Smooth muscle cell (in vitro differentiated cells): ENCODE data around the gene GALNTL6. TPM values are rescaled to one million over a fixed set of nuclear protein-coding genes. Genes with fewer than 3 reads are reported as not detected.
A peak's percentile ranks its signal among the peaks of the same experiment; 100 is the strongest.

Experiments
- DNase-seq: peaks from one replicate; lab custom pipeline; 2025; ENCODE audit not compliant: unreplicated experiment; lab: John Stamatoyannopoulos, UW
- H2AFZ ChIP-seq: fragments of 200-600 bp; sonication (generic); 2 replicates; pipeline ENCODE4 v1.6.0; 2016; ENCODE audit warnings: antibody characterized with exemption, low read depth, mild to moderate bottlenecking
- H3F3A ChIP-seq: fragments of 200-600 bp; sonication (generic); 2 replicates; pipeline ENCODE4 v1.6.0; 2017; ENCODE audit warnings: antibody characterized with exemption, low read depth
- H3K27ac ChIP-seq: fragments of 200-600 bp; sonication (generic); 2 replicates; pipeline ENCODE4 v1.5.1; 2016; ENCODE audit warnings: low read depth, mild to moderate bottlenecking
- H3K27me3 ChIP-seq: fragments of 200-600 bp; sonication (generic); 2 replicates; pipeline ENCODE4 v1.6.1; 2016; ENCODE audit warnings: low read depth, mild to moderate bottlenecking
- H3K36me3 ChIP-seq: fragments of 200-600 bp; sonication (generic); 2 replicates; pipeline ENCODE4 v1.5.1; 2016; ENCODE audit warnings: low read depth
- H3K4me1 ChIP-seq: fragments of 200-600 bp; sonication (generic); 2 replicates; pipeline ENCODE4 v1.5.1; 2016; ENCODE audit warnings: low read depth
- H3K4me2 ChIP-seq: fragments of 200-600 bp; sonication (generic); 2 replicates; pipeline ENCODE4 v1.6.0; 2016; ENCODE audit warnings: mild to moderate bottlenecking
- H3K4me3 ChIP-seq: fragments of 200-600 bp; sonication (generic); 2 replicates; pipeline ENCODE4 v1.5.1; 2016; ENCODE audit warnings: mild to moderate bottlenecking
- H3K79me2 ChIP-seq: fragments of 200-600 bp; sonication (generic); 2 replicates; pipeline ENCODE4 v1.6.0; 2016; ENCODE audit warnings: low read depth, mild to moderate bottlenecking
- H3K9ac ChIP-seq: fragments of 200-600 bp; sonication (generic); 2 replicates; pipeline ENCODE4 v1.6.0; 2016; ENCODE audit warnings: low read depth
- H3K9me3 ChIP-seq: fragments of 200-600 bp; sonication (generic); replicated peaks from 2 replicates; pipeline ENCODE4 v1.5.1; 2016; ENCODE audit warnings: low read depth
- H4K20me1 ChIP-seq: fragments of 200-600 bp; sonication (generic); 2 replicates; pipeline ENCODE4 v1.6.0; 2016; ENCODE audit warnings: low read depth
- CTCF ChIP-seq: fragments of 200-600 bp; sonication (generic); IDR thresholded peaks from 2 replicates; pipeline ENCODE4 v1.5.1; 2017; ENCODE audit warnings: borderline replicate concordance, mild to moderate bottlenecking, antibody characterized with exemption; ENCODE audit not compliant: insufficient read depth, poor library complexity, severe bottlenecking
- whole genome bisulfite sequencing: methylation state at CpG from one replicate; pipeline ENCODE4 v1.1.7; 2016; ENCODE audit warnings: low lambda C conversion rate; 5-methylcytosine and 5-hydroxymethylcytosine counted together
- polyA plus RNA-seq: library from polyadenylated mRNA; unstranded; fragments of >200 nt; fragmentation: Nextera tagmentation; extraction: Ambion mirVana; gene quantifications from 2 replicates; pipeline ENCODE4 v1.2.1, GENCODE V29; 2016
- total RNA-seq: library from RNA; depleted of rRNA; stranded (reverse); fragments of >200 nt; gene quantifications from 2 replicates; pipeline ENCODE4 v1.2.3, GENCODE V29; 2014

The GALNTL6 gene
- total and polyA plus RNA-seq, 2 experiments from 2014 or later: 0.18 to 1.3 TPM

- Histone ChIP-seq H3F3A (no peaks in the 10 kb centered on the region), H3K36me3 (no peaks in the 10 kb centered on the region), H3K79me2 (no peaks in the 10 kb centered on the region), H3K4me1 (no peaks in the 10 kb centered on the region), H3K9ac (no peak overlapping the region), H3K4me3 (no peak overlapping the region), H3K4me2 (no peak overlapping the region), H2AFZ (no peak overlapping the region), H3K9me3 (no peaks in the 10 kb centered on the region), H4K20me1 (no peaks in the 10 kb centered on the region), H3K27me3 (no peaks in the 10 kb centered on the region), H3K27ac (no peak overlapping the region)
- 68% methylated on average over 1 of the region's 1 CpG for WGBS
- no peak for DNase-seq
- TF ChIP-seq CTCF: no peak
Measured at GRCh38 chr4:172083272-172083671, 270.1 kb downstream of the GALNTL6 start.

- Histone ChIP-seq H2AFZ (no peak overlapping the region), H3K27me3 (no peaks in the 10 kb centered on the region), H3K4me1 (no peaks in the 10 kb centered on the region), H3K9ac (no peak overlapping the region), H3K4me2 (no peak overlapping the region), H3K36me3 (no peaks in the 10 kb centered on the region), H4K20me1 (no peaks in the 10 kb centered on the region), H3K27ac (no peak overlapping the region), H3K9me3 (no peaks in the 10 kb centered on the region), H3F3A (no peaks in the 10 kb centered on the region), H3K79me2 (no peaks in the 10 kb centered on the region), H3K4me3 (no peak overlapping the region)
- no peak for DNase-seq
- no peak for TF ChIP-seq CTCF
- 52% methylated on average over 2 of the region's 2 CpGs for WGBS
Measured at GRCh38 chr4:172088556-172088955, 275.4 kb downstream of the GALNTL6 start.

- Histone ChIP-seq H3K9ac (no peak overlapping the region), H3K36me3 (no peaks in the 10 kb centered on the region), H3K79me2 (no peaks in the 10 kb centered on the region), H3K4me1 (no peaks in the 10 kb centered on the region), H2AFZ (no peak overlapping the region), H4K20me1 (no peaks in the 10 kb centered on the region), H3K4me3 (no peak overlapping the region), H3K27ac (no peak overlapping the region), H3K9me3 (no peaks in the 10 kb centered on the region), H3K27me3 (no peaks in the 10 kb centered on the region), H3F3A (no peaks in the 10 kb centered on the region), H3K4me2 (no peak overlapping the region)
- no peak for TF ChIP-seq CTCF
- WGBS: 59% methylated on average over 4 of the region's 4 CpGs
- DNase-seq: no peak
Measured at GRCh38 chr4:172095161-172095560, 282.0 kb downstream of the GALNTL6 start.

- Histone ChIP-seq H4K20me1 (no peaks in the 10 kb centered on the region), H2AFZ (no peak overlapping the region), H3K9ac (no peak overlapping the region), H3K27me3 (no peaks in the 10 kb centered on the region), H3K4me2 (no peak overlapping the region), H3K36me3 (no peaks in the 10 kb centered on the region), H3F3A (no peaks in the 10 kb centered on the region), H3K4me3 (no peak overlapping the region), H3K79me2 (no peaks in the 10 kb centered on the region), H3K27ac (peak overlapping the region; percentile 48), H3K4me1 (no peaks in the 10 kb centered on the region), H3K9me3 (no peaks in the 10 kb centered on the region)
- TF ChIP-seq CTCF: no peak
- no peak for DNase-seq
- 79% methylated on average over 6 of the region's 6 CpGs for WGBS
Measured at GRCh38 chr4:172096786-172097185, 283.6 kb downstream of the GALNTL6 start.
